RPMI7951 (cell line): ENCODE data around the gene ZNF423. TPM values are rescaled to one million over a fixed set of nuclear protein-coding genes. Genes with fewer than 3 reads are reported as not detected.

Experiments
- DNase-seq: peaks from one replicate; pipeline ENCODE4 v3.0.0-alpha.2; 2012; ENCODE audit warnings: low read depth
- total RNA-seq: library from RNA; depleted of rRNA; stranded (reverse); fragments of >200 nt; shearing (Covaris generic); gene quantifications from 2 replicates; pipeline ENCODE4 v1.2.3, GENCODE V29; 2014

ZNF423 gene
- total RNA-seq, 1 experiment from 2014 or later, result under 0.01 TPM

DNA sequence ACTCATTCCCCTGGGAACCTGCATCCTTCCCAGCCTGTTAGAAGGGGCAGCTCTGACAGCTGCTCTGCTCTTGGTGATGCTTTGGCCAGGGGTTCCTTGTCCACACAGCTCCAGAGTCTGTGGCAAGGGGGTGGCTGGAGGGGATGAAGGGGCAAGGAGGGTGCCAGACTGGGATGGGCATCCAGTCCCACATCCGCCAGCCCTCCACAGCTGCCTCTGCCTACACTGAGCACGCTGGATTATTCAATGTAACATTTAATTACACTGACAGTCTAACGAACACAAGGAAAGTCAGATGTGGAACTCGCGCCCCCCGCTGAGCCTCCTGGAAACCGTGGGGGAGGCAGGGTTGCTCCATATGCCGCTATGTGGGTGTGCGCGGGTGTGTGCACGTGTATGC is 381.2 kb downstream of the ZNF423 start:
- no peak for DNase-seq

DNA sequence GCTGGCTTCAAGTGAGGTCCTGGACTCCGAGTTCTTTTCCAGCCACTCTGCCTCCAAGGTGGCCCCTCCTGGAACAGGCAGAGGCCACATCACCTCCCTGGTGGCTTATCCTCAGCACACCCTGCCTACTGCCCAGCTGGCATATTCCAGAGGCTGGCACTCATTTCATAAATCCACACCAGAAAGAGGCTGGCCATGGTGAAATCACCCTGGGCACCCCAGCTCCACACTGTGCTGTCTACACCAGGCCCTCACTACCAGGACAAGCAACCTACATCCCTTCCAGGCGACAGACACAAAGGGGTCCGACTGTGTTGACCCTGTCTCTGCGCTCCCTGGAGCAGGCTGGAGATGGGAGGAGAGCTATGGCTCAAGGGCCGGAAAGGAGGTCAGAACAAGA is 382.1 kb downstream of the ZNF423 start:
- DNase-seq, result no peak

DNA sequence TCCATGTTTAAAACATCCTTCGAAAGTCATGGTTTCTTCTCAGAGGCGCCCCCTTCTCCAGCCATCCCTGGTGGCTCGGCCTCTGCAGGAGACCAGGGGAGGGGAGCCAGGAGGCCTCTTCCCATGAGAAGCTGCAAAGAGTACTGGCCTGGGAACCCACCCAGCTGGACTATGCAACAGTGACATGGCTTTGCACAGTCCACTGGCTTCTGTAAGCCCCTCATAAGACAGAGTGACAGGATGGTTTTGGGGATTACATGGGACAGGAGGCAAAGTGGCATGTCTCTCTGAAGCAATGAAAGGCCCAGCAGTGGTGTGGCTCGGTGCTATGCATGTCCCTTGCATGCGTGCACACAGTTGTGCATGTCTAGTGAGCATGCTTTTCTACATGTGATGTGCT is 382.8 kb downstream of the ZNF423 start:
- no peak for DNase-seq

DNA sequence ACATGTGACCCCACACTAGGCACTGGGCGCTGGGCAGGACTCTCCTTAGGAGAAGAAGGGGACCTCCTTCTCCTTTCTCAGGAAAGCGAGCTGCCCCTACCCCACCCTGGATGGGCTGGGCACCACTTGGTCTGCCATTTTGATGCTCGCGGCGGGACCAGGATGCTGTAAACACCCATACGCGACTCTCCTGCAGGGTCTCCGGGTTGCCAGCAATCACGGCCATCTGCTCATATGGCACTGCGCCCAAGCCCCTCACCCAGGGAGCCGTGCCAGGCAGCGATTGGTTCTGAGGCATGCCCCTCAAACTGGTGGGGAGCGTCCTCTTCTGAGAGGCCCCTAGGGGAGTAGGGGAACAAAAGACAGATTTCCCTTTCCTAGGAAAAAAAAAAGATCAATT is 383.3 kb downstream of the ZNF423 start:
- no peak for DNase-seq

DNA sequence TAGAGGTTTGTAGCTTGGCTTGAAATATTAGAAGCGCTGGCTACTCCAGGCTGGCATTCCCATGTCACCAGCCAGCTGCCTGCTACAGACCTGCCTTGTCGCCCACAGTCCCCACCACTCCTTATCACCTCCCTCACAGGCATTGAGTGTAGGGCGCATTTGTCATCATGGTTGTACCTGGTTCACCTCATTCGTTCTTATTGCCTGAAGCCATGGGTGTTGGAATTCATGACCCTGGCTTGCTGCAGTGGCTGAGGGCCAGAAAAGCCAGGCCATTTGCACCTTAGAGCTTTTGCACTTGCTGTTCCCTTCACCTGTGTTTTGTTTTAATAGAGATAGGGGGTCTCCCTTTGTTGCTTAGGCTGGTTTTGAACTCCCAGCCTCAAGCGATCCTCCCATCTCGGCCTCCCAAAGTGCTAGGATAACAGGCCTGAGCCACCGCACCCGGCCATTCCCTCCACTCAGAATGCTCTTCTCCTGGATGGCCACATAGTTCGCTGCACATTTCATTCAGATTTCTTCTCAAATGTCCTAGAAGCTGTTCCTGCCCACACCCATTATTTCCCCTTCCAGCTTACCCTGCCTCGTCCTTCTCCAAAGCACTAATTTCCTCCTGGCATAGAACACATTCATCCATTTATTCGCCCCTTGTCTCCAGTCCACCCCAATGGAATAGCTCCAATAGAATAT is 384.7 kb downstream of the ZNF423 start:
- DNase-seq, result no peak

DNA sequence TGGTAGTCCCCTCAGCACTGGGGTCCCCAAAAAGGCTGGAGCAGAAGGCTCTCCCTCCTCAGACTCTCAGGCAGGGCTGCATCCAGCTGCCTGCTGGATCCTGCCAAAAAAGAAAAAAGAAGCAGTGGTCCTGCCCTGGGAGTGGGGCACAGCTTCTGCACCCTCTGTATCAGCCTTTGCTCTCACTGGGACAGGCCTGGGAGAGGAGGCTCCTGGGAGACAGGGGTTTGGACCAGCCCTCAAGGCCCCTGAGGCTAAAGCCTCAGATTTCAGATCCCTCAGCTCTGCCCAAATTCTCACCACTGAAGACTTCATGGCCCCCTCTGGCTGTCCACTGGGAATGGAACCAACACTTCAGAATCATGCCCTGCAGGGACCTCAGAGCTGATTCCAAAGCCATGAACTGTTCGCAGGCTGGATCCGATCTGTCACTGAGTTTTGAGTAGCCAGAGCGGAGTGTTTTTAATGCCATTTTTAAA is 385.4 kb downstream of the ZNF423 start:
- DNase-seq, result no peak

DNA sequence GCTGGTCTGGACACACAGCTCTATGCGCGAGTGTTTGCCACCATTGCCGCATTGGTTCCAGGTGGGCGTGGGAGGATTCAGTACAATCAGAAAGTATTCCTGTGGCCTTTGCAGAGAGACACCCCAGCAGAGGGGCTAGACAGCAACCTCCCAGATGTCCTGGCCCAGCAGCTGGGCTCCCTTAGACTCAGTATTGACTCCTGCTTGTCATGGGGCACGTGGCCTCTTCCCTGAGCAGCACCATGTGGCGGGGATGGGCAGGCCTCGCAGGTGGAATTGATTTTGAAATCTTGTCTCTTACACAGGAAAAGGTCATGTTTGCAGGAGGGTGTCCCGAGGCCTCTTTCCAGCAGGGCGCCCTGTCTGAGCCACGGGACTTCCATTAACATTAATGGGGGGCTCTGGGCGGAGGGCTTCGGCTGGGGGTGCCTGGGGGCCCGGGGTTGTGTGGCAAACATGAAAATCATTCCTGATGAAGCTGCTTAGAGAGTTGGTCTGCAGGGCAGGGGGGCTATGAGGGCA is 385.9 kb downstream of the ZNF423 start:
- DNase-seq, result no peak

DNA sequence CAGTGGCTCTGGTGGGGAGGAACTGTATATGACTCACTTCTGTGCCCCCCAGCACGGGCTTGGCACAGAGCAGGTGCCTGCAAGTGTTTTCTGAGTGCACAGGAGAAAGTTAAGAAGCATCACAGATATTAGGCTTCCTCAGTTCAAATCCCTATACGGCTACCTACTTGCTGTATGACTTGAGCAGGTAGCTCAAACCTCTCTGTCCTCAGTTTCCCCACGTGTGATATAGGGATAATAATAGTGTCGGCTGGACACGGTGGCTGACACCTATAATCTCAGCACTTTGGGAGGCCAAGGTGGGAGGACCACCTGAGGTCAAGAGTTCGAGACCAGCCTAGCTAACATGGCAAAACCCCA is 386.6 kb downstream of the ZNF423 start:
- DNase-seq, result no peak

DNA sequence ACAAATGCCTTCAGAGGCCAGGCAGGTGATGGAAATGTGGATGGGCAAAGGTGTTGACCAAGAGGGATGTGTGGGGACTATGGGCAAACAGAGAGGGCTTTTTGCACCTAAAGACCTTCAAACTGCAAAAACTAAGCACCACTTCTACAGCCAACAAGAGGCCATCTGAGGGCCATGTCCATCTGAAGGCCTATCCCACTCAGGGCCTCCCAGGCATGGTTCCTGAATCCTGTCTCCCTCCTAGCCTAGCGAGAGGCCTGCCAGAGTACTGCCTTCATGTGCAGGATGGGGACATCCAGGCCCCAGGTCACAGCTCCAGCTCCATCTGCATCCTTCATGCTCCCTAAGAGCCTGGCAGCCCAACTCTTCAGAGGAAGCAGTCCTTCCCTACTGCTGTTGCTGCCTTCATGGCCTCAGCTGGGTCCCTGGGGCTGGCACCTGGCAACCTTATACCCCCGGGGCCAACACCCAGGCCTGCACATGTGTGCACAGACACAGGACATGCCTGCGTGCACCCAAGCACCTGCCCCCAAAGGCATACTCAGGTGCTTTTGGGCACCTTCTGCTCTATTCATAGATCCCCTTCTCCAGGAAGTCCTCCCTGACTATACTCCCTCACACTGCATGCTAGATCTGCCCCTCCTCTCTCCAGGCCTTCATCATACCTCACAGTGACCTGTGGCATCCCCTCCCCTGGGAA is 387.2 kb downstream of the ZNF423 start:
- DNase-seq, result no peak

DNA sequence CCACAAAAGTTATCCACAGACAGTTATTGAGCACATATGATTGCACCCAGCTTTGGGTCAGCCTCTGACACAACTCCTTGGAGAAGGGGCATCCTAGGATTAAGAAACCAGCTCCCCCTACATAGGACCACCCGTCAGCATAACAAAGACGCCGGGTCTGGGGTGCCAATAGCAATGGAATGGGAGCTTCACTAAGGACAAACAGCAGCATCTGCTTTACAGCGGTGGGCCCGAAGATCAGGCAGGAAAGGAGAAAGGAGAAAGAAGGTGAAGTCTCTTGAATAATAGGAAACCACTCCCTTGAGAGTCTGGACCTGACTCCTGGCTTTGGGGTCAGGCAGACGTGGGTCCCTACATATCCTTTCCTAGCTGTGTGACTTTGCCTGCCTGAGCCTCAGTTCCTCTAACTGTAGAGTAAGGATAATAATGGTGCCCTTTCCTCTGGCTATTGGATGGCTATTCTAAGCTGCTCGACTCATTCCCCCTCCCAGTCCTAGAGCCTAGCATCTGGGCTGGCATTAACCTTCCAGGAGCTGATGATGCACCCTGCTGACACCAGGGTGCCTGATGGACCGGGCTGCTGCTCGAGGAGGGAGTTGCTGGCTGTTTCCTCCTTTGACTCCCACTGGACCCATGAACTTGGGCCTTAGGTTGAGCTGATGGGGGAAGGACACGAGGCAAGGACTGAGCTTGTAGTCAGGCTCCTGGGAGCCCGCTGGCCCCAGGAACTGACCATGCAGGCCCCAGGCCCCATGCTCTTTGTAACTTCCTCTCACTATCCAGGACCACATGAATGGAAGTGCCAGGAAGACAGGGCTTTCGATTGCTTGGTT is 388.2 kb downstream of the ZNF423 start:
- DNase-seq, result no peak

DNA sequence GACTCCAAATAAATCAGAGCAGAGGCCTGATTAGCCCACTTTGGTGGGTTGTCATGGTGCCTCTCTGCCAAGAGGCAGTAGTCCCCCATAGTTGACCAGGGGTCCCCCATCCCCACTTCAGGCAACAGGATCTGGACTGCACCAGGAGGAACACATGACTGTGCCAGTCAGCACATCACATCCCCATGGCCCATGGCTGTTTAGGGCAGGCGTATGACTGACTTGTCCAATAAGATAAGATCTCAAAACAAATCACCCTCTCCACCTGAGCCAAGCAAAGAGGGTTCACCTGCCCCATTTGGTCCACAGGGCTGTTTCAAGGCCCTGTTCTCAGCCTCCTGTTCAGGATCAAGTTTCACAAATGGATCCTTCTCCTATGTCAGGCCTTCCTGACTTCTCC is 389.0 kb downstream of the ZNF423 start:
- no peak for DNase-seq

DNA sequence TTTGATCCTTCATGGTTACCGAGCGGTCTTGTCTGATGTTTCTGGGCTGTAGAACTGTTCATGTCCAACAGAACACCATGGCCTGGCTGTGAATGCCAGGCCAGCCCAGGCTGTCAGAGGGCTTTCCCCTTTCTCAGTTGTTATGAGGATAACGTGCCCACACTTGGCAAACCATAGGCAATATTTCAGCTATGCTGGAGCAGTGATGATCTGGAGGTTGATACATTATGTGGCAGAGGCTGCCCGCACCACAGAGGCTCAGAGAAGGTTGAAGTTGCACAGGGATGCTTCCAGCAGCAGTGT is 389.4 kb downstream of the ZNF423 start:
- DNase-seq, result no peak

DNA sequence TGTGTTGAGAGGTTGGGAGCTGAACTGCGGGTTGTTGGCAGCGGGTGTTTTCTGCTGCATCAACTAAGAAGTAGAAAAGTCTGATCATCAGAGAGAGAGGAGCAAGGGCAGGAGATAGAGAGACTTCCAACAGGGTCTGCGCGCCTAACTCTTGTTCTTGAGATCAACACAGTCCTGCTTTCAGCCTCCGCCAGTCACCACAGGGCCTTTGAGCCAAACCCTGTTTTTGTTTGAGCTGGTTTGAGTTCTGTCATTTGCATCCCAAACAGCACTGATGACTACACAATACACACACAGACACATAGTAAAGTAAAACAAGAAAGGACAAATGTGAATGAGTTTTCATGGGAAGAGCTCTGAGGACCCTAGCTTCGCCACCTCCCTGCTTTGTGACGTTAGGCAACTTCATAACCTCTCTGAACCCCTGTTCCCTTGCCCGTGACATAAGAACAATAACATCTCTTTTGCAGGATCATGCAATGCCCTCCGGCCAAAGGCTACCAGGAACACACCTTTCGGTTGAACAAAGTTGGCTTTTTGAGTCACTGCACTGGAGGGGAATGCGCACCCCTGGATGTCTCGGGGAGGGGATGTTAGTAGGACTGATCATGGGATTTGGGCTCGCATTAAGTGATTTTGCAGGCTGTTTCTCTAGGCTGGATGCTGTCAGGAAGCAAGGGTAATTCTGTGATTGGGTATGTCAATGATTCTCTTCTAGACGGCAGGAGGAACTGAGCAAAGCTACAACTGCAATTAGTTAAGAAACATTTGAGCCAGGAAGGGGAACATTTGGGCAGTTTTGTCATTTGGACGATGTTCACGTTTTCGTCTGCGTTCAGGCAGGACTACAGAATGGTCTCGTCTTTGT is 390.0 kb downstream of the ZNF423 start:
- no peak for DNase-seq

DNA sequence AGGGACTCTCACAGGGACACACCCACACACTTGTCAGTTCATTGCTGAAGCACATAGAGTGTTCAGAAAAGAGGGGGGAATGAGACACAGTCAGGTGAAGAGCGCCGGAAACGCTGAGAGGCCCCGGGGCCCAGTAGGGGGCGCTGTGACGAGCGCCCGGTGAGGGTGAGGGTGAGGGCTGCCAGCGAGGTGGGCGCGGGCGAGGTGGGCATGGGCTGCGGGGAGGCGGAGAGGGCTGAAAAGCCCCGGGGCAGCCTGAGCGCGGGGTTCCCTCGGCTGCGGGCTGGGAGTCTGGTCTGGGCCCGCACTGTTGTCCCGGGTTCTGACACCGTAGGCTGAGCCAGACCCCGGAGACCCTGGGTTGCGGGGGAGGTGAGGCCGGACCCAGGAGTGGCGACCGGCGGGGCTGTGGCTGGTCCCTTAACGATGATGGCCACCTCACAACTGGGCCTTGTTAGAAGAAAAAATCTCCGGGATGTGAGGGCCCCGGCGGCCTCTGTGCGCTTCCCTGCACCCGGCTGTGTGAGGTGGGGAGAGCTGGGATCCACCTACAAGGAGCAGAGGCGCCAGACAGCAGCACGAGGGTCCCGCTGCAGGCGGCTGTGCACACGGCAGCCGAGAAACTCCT is 390.9 kb downstream of the ZNF423 start:
- no peak for DNase-seq

DNA sequence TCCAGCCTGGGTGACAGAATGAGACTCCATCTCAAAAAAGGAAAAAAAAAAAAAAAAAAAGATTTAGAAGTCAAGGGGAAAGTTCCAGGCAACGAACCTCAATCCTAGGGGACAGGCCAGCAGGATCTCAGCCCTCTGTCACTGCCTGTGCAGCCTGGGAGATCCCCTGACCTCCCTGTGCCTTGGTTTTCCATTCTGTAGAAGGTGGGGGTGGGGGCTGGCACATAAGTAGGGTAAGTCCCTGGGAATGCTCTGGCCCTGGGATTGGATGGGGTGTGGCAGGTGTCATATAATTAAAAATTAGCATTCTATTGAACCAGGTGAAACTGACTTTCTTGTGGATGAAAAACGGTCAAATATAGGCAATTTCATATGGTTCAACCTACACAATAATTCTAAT is 391.8 kb downstream of the ZNF423 start:
- no peak for DNase-seq

DNA sequence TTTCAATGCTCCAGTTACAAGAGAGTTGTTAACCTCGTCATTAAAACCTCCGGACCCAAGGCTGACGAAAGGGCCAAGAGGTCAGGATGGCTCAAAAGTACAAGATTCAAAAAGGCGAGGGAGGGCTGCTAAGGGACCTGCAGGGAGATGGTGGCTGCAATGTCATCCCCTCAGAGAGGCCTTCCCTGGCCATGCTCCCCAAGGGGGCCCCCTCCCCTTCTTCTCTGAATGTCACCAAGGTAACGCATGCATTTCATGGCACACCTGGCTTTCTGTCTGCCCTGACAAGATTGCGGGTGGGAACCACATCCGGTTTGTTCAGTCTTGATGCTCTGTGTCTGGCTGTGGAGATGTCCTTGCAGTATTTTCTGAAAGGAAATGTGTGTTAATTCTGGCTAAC is 392.4 kb downstream of the ZNF423 start:
- DNase-seq, result no peak

DNA sequence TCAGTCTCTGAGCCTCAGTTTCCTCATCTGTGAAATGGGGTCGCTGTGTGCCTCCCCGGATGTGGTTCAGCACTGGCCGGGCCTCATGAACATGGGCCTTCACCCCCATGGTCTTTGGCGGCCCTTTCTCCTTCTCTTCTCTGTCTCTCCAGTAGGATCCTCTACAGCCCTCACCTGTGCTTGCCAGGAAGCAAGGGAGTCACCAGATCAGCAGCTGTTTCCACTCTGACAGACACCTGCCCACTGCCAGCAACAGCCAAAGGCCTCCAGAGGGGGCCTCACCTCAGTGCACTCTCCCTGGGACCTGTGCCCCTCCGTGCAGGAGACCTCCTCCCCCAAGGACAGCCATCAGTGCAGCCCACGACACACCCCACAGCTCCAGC is 392.9 kb downstream of the ZNF423 start:
- DNase-seq, result no peak

DNA sequence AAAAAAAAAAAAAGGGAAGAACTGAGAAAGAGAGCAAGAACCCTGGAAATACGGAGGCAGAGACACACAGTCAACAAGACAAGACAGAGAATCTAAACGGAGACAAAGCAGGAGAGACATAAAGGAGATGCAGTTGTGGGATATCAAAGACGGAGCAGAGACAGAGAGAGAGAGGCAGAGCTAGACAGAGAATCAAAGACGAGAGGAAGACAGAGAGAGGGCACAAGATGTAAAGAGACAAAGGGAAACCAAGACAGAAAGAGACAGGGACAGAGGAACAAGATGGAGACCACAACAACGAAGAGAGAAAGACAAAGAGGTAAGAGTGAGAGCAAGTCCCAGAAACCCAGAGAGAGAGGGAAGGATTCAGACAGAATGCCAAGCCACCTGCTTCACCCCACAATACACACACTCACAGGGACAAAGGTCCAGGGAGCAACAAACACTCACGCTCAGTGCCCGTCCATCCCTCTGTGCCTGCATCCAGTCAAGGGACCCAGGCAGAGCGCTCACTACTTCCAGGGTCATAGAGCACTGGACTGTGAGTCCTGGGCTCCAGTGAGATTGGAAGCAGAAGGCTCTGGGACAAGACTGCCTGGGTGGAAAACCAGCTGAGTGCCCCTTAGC is 393.4 kb downstream of the ZNF423 start:
- DNase-seq, result no peak

DNA sequence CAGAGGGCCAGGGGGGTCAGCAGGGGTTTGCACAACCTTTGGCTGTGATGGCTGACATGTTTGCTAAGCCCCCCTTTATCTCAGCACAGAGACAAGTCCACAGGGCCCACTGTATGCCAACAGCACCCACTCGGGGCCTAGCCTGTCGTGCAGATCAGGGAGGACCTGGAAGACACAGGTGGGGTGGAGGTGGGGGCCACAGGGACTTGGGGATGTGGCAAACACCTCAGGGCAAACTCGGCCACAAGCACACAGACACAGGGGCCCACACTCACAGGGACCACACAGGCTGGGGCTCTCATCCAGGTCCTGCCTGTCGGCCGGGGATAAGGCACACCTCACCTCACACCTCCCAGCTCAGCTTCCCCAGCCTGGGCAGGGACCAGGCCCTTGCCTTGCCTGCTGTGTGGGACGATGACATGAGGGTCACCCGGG is 394.4 kb downstream of the ZNF423 start:
- no peak for DNase-seq

DNA sequence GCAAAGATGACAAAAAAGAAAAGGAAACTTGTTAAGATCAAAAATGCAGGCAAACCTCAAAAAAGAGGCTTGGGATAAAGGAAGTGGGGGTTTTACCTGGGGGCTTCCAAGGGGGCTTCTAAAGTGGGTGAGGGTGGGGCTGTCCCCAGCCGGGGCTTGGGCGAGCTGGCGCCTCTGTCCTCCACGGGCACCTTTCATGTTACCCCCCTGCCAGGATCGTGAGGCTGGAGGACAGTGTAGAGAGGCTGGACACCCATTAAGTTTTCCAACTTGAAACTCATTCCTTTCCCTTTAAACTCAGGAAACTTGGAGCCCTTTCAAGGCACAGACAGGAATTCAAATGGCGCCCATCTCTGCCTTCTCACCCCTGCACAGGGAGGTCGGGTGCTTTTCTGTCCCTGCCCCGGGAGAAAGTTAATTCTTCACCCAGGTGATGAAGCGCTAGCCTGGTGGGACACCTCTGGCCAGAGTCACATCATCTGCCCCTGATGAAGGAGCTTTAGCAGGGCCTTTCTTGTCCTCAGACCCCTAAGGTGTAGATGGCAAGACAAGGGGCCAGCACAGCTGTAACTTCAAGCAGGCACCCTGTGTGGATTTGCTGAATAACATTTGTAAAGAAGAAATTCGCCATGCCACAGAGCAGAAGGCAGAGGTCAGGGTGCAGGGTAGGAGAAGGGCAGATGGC is 395.0 kb downstream of the ZNF423 start:
- DNase-seq, result no peak
